Dermis microvascular lymphatic vessel endothelial cell (primary cell): ENCODE measurements around the gene NR2C2. TPM values are rescaled to one million over a fixed set of nuclear protein-coding genes. Genes with fewer than 3 reads are reported as not detected.
"Not testable (repeated sequence)": the region's sequence is repeated elsewhere in the genome, so short reads cannot be mapped to it uniquely, and the experiment has no call there.

Experiments used
- DNase-seq, 2 donors: peaks; one replicate each; pipeline versions ENCODE4 v3.0.0 to v3.0.0-alpha.2; 2010; ENCODE audit warnings: low read depth in 2 of 2
- total RNA-seq: library from RNA; depleted of rRNA; stranded (reverse); fragments of >200 nt; gene quantifications from 2 replicates; pipeline ENCODE4 v1.2.1, GENCODE V29; 2014

NR2C2 gene
- total RNA-seq, result 16.3 and 21.6 TPM in 2 replicates

GRCh38 chr3:14947100-14947885 is at the start of gene NR2C2:
Gene NR2C2, plus strand, starts transcription at chr3:14947583. Its CDS starts 56,332 bp downstream, at chr3:15003915.
- peak; percentile 42 to 88 for DNase-seq

- DNase-seq, result no peak
These were observed 48.5 kb upstream of the NR2C2 start for GRCh38 chr3:14898929-14899328.

- no peak for DNase-seq
These were observed 47.3 kb upstream of the NR2C2 start for GRCh38 chr3:14899993-14900618.

GRCh38 chr3:14900881-14901873 is 46.2 kb upstream of the NR2C2 start:
- no peak for DNase-seq

- no peak for DNase-seq
These were observed 44.7 kb upstream of the NR2C2 start for GRCh38 chr3:14902719-14903118.

- DNase-seq, result not testable (repeated sequence)
These were observed 43.9 kb upstream of the NR2C2 start for GRCh38 chr3:14903501-14903900.

GRCh38 chr3:14905055-14905657 is 42.2 kb upstream of the NR2C2 start:
- no peak for DNase-seq

- no peak for DNase-seq
These were observed 40.9 kb upstream of the NR2C2 start for GRCh38 chr3:14906355-14906971.

GRCh38 chr3:14907043-14907966 is 40.1 kb upstream of the NR2C2 start:
- no peak for DNase-seq

GRCh38 chr3:14909250-14909649 is 38.1 kb upstream of the NR2C2 start:
- no peak for DNase-seq

- DNase-seq, result no peak
These were observed 35.7 kb upstream of the NR2C2 start for GRCh38 chr3:14911651-14912050.

GRCh38 chr3:14913071-14913925 is 34.1 kb upstream of the NR2C2 start:
- DNase-seq, result no peak

- no peak for DNase-seq
These were observed 33.2 kb upstream of the NR2C2 start for GRCh38 chr3:14913926-14914778.

- DNase-seq, result no peak
These were observed 32.6 kb upstream of the NR2C2 start for GRCh38 chr3:14914779-14915117.

GRCh38 chr3:14915636-14916222 is 31.7 kb upstream of the NR2C2 start:
- DNase-seq, result no peak

- DNase-seq, result no peak
These were observed 29.0 kb upstream of the NR2C2 start for GRCh38 chr3:14918356-14918860.

GRCh38 chr3:14920536-14920935 is 26.8 kb upstream of the NR2C2 start:
- no peak for DNase-seq
